Smooth muscle cell (in vitro differentiated cells): ENCODE results near the gene PNISR. TPM values are rescaled to one million over a fixed set of nuclear protein-coding genes. Genes with fewer than 3 reads are reported as not detected.

Experiments
- DNase-seq: peaks from one replicate; lab custom pipeline; 2025; ENCODE audit not compliant: unreplicated experiment; lab: John Stamatoyannopoulos, UW
- H2AFZ ChIP-seq: fragments of 200-600 bp; sonication (generic); 2 replicates; pipeline ENCODE4 v1.6.0; 2016; ENCODE audit warnings: antibody characterized with exemption, low read depth, mild to moderate bottlenecking
- H3F3A ChIP-seq: fragments of 200-600 bp; sonication (generic); 2 replicates; pipeline ENCODE4 v1.6.0; 2017; ENCODE audit warnings: antibody characterized with exemption, low read depth
- H3K27ac ChIP-seq: fragments of 200-600 bp; sonication (generic); 2 replicates; pipeline ENCODE4 v1.5.1; 2016; ENCODE audit warnings: low read depth, mild to moderate bottlenecking
- H3K27me3 ChIP-seq: fragments of 200-600 bp; sonication (generic); 2 replicates; pipeline ENCODE4 v1.6.1; 2016; ENCODE audit warnings: low read depth, mild to moderate bottlenecking
- H3K36me3 ChIP-seq: fragments of 200-600 bp; sonication (generic); 2 replicates; pipeline ENCODE4 v1.5.1; 2016; ENCODE audit warnings: low read depth
- H3K4me1 ChIP-seq: fragments of 200-600 bp; sonication (generic); 2 replicates; pipeline ENCODE4 v1.5.1; 2016; ENCODE audit warnings: low read depth
- H3K4me2 ChIP-seq: fragments of 200-600 bp; sonication (generic); 2 replicates; pipeline ENCODE4 v1.6.0; 2016; ENCODE audit warnings: mild to moderate bottlenecking
- H3K4me3 ChIP-seq: fragments of 200-600 bp; sonication (generic); 2 replicates; pipeline ENCODE4 v1.5.1; 2016; ENCODE audit warnings: mild to moderate bottlenecking
- H3K79me2 ChIP-seq: fragments of 200-600 bp; sonication (generic); 2 replicates; pipeline ENCODE4 v1.6.0; 2016; ENCODE audit warnings: low read depth, mild to moderate bottlenecking
- H3K9ac ChIP-seq: fragments of 200-600 bp; sonication (generic); 2 replicates; pipeline ENCODE4 v1.6.0; 2016; ENCODE audit warnings: low read depth
- H3K9me3 ChIP-seq: fragments of 200-600 bp; sonication (generic); replicated peaks from 2 replicates; pipeline ENCODE4 v1.5.1; 2016; ENCODE audit warnings: low read depth
- H4K20me1 ChIP-seq: fragments of 200-600 bp; sonication (generic); 2 replicates; pipeline ENCODE4 v1.6.0; 2016; ENCODE audit warnings: low read depth
- WGBS: methylation state at CpG from one replicate; pipeline ENCODE4 v1.1.7; 2016; ENCODE audit warnings: low lambda C conversion rate; 5-methylcytosine and 5-hydroxymethylcytosine counted together
- polyA plus RNA-seq: library from polyadenylated mRNA; unstranded; fragments of >200 nt; fragmentation: Nextera tagmentation; extraction: Ambion mirVana; gene quantifications from 2 replicates; pipeline ENCODE4 v1.2.1, GENCODE V29; 2016
- total RNA-seq: library from RNA; depleted of rRNA; stranded (reverse); fragments of >200 nt; gene quantifications from 2 replicates; pipeline ENCODE4 v1.2.3, GENCODE V29; 2014
- TF ChIP-seq, protein P1 (sequence below): fragments of 200-600 bp; sonication (generic); IDR thresholded peaks from 2 replicates; pipeline ENCODE4 v1.5.1; 2017; ENCODE audit warnings: borderline replicate concordance, mild to moderate bottlenecking, antibody characterized with exemption; ENCODE audit not compliant: insufficient read depth, poor library complexity, severe bottlenecking

The PNISR gene
- total and polyA plus RNA-seq, 2 experiments from 2014 or later, result 52.6 to 119 TPM

- Histone ChIP-seq H3K9me3 (no peaks in the 10 kb centered on the region), H3K9ac (no peak overlapping the region), H4K20me1 (peaks cover 100% of the 10 kb centered on the region), H3F3A (no peaks in the 10 kb centered on the region), H3K27me3 (no peaks in the 10 kb centered on the region), H3K36me3 (peaks cover 6% of the 10 kb centered on the region), H3K4me1 (no peaks in the 10 kb centered on the region), H3K79me2 (peaks cover 99% of the 10 kb centered on the region), H3K27ac (no peak overlapping the region), H2AFZ (no peak overlapping the region), H3K4me3 (no peak overlapping the region), H3K4me2 (no peak overlapping the region)
- WGBS, result 92% methylated on average over 9 of the region's 9 CpGs
- TF ChIP-seq, protein P1, sequence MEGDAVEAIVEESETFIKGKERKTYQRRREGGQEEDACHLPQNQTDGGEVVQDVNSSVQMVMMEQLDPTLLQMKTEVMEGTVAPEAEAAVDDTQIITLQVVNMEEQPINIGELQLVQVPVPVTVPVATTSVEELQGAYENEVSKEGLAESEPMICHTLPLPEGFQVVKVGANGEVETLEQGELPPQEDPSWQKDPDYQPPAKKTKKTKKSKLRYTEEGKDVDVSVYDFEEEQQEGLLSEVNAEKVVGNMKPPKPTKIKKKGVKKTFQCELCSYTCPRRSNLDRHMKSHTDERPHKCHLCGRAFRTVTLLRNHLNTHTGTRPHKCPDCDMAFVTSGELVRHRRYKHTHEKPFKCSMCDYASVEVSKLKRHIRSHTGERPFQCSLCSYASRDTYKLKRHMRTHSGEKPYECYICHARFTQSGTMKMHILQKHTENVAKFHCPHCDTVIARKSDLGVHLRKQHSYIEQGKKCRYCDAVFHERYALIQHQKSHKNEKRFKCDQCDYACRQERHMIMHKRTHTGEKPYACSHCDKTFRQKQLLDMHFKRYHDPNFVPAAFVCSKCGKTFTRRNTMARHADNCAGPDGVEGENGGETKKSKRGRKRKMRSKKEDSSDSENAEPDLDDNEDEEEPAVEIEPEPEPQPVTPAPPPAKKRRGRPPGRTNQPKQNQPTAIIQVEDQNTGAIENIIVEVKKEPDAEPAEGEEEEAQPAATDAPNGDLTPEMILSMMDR, result no peak
- DNase-seq, result no peak
Measured at GRCh38 chr6:99416892-99417767, 8.0 kb downstream of the PNISR start.

GRCh38 chr6:99416226-99416625, 8.9 kb downstream of the PNISR start:
- H3K4me2 ChIP-seq, result no peak overlapping the region
- no peaks in the 10 kb centered on the region for H3F3A ChIP-seq
- no peaks in the 10 kb centered on the region for H3K4me1 ChIP-seq
- H3K36me3 ChIP-seq, result peaks cover 6% of the 10 kb centered on the region
- no peak for DNase-seq
- H3K9ac ChIP-seq, result no peak overlapping the region
- TF ChIP-seq, protein P1, result no peak
- H3K4me3 ChIP-seq, result no peak overlapping the region
- peaks cover 100% of the 10 kb centered on the region for H4K20me1 ChIP-seq
- no peak overlapping the region for H2AFZ ChIP-seq
- 86% methylated on average over 2 of the region's 2 CpGs for WGBS
- no peaks in the 10 kb centered on the region for H3K9me3 ChIP-seq
- no peaks in the 10 kb centered on the region for H3K27me3 ChIP-seq
- no peak overlapping the region for H3K27ac ChIP-seq
- H3K79me2 ChIP-seq, result peaks cover 99% of the 10 kb centered on the region

- Histone ChIP-seq H4K20me1 (peaks cover 100% of the 10 kb centered on the region), H3K4me3 (no peak overlapping the region), H3K4me2 (peak overlapping the region; percentile 32), H3K36me3 (peaks cover 6% of the 10 kb centered on the region), H3K9ac (no peak overlapping the region), H3F3A (no peaks in the 10 kb centered on the region), H3K27me3 (no peaks in the 10 kb centered on the region), H3K9me3 (no peaks in the 10 kb centered on the region), H3K79me2 (peaks cover 99% of the 10 kb centered on the region), H3K27ac (no peak overlapping the region), H3K4me1 (no peaks in the 10 kb centered on the region), H2AFZ (no peak overlapping the region)
- TF ChIP-seq, protein P1, result no peak
- no peak for DNase-seq
Measured at GRCh38 chr6:99415446-99415845, 9.7 kb downstream of the PNISR start.

DNA sequence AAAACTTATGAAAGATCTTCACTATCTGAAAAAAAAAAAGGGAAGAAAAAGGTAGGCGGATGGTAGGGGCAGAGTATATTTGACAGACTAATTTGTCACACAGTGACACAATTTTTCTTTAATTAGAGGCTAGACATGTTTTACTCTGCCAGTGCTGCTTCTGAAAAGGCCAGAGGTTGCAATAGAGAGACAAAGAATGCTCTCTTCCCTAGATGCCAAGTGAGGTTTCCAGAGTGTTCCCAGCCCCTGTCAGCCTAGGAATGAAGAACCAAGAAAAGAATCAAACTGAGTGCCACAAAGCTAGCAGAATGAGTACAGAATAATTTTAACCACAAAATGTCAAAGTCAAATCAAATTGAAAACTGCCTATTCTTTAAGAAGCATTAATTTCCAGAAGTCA, 13.0 kb downstream of the PNISR start:
- 94% methylated on average over 1 of the region's 1 CpG for WGBS
- Histone ChIP-seq H3K4me3 (no peak overlapping the region), H4K20me1 (peaks cover 83% of the 10 kb centered on the region), H2AFZ (no peak overlapping the region), H3K27me3 (no peaks in the 10 kb centered on the region), H3K9ac (no peak overlapping the region), H3K4me1 (no peaks in the 10 kb centered on the region), H3K79me2 (peaks cover 79% of the 10 kb centered on the region), H3F3A (no peaks in the 10 kb centered on the region), H3K27ac (peak overlapping the region; percentile 1), H3K9me3 (no peaks in the 10 kb centered on the region), H3K4me2 (no peak overlapping the region), H3K36me3 (peaks cover 12% of the 10 kb centered on the region)
- no peak for DNase-seq
- TF ChIP-seq, protein P1, result no peak
